Naive thymus-derived CD4-positive, alpha-beta T cell (primary cell): Measurements from ENCODE around the gene MORF4L2. TPM values are rescaled to one million over a fixed set of nuclear protein-coding genes. Genes with fewer than 3 reads are reported as not detected.

Experiments used
- ATAC-seq: fragments of 150-1000 bp; cut with Tn5 transposase; 2 replicates; pipeline ENCODE4 v1.10.0; 2021; ENCODE audit warnings: mild to moderate bottlenecking, moderate library complexity
- CTCF ChIA-PET: fragments of 350-600 bp; sonication (Branson Sonifier 250); formaldehyde crosslinking; loops from one replicate; lab custom pipeline; 2021; ENCODE audit warnings: antibody characterized with exemption; lab: Charles Lee
- POLR2A ChIA-PET: fragments of 350-600 bp; sonication (Branson Sonifier 250); formaldehyde crosslinking; loops from one replicate; lab custom pipeline; 2021; ENCODE audit warnings: antibody characterized with exemption, inconsistent platforms; lab: Charles Lee
- DNase-seq, 9 donors: peaks; one replicate each; pipeline versions ENCODE4 v3.0.0 to v3.0.0-alpha.2; 2020 to 2022; ENCODE audit warnings: mixed read lengths in 1 of 9
- H3K27ac ChIP-seq: one replicate; pipeline ENCODE4 v1.7.0; 2013; ENCODE audit warnings: mild to moderate bottlenecking, low read depth, low read length, moderate library complexity
- H3K27me3 ChIP-seq, 2 donors: one replicate each; pipeline ENCODE4 v1.7.0; 2013; ENCODE audit warnings: low read length in 2 of 2, mild to moderate bottlenecking in 2 of 2, moderate library complexity in 2 of 2; ENCODE audit not compliant: control insufficient read depth in 2 of 2, insufficient read depth in 2 of 2
- H3K36me3 ChIP-seq, 3 experiments: 1 replicate in 2 of 3; 2 replicates in 1 of 3; pipeline ENCODE4 v1.7.0; 2013; ENCODE audit warnings: low read length in 3 of 3, mild to moderate bottlenecking in 3 of 3, moderate library complexity in 1 of 3; ENCODE audit not compliant: insufficient read depth in 3 of 3, control insufficient read depth in 2 of 3
- H3K4me1 ChIP-seq, 2 donors: one replicate each; pipeline ENCODE4 v1.7.0; 2013; ENCODE audit warnings: low read length in 2 of 2, mild to moderate bottlenecking in 2 of 2, moderate library complexity in 1 of 2; ENCODE audit not compliant: control insufficient read depth in 2 of 2, insufficient read depth in 2 of 2
- H3K4me3 ChIP-seq: 2 replicates; pipeline ENCODE4 v1.7.0; 2013; ENCODE audit warnings: mild to moderate bottlenecking, low read length
- H3K9me3 ChIP-seq, 3 experiments: 1 replicate in 2 of 3; 2 replicates in 1 of 3; pipeline ENCODE4 v1.7.0; 2013; ENCODE audit warnings: low read length in 3 of 3; ENCODE audit not compliant: control insufficient read depth in 2 of 3
- H3K27ac Mint-ChIP-seq, 9 donors: one replicate each; pipeline ENCODE4 v1.8.0; 2020 to 2022; ENCODE audit warnings: mixed read lengths in 9 of 9, mild to moderate bottlenecking in 8 of 9, moderate library complexity in 5 of 9, inconsistent platforms in 2 of 9
- H3K27me3 Mint-ChIP-seq, 5 donors: one replicate each; pipeline ENCODE4 v1.8.0; 2021 to 2022; ENCODE audit warnings: mixed read lengths in 5 of 5, mild to moderate bottlenecking in 1 of 5
- H3K36me3 Mint-ChIP-seq, 5 donors: one replicate each; pipeline ENCODE4 v1.8.0; 2020 to 2022; ENCODE audit warnings: mixed read lengths in 5 of 5, mild to moderate bottlenecking in 3 of 5, inconsistent platforms in 1 of 5
- H3K4me1 Mint-ChIP-seq, 7 donors: one replicate each; pipeline ENCODE4 v1.8.0; 2020 to 2022; ENCODE audit warnings: mixed read lengths in 7 of 7, mild to moderate bottlenecking in 3 of 7, inconsistent platforms in 1 of 7
- H3K4me3 Mint-ChIP-seq, 10 donors: one replicate each; pipeline ENCODE4 v1.8.0; 2020 to 2022; ENCODE audit warnings: mild to moderate bottlenecking in 10 of 10, mixed read lengths in 10 of 10, moderate library complexity in 6 of 10, inconsistent platforms in 2 of 10
- H3K9me3 Mint-ChIP-seq, 11 donors: one replicate each; pipeline ENCODE4 v1.8.0; 2020 to 2022; ENCODE audit warnings: mixed read lengths in 11 of 11, mild to moderate bottlenecking in 4 of 11, inconsistent platforms in 1 of 11, moderate library complexity in 1 of 11
- intact Hi-C, 2 donors: fragments of 100-400 bp; cut with micrococcal nuclease; formaldehyde crosslinking; loops; one replicate each; pipeline ENCODE4 v1.15.1; 2023
- polyA plus RNA-seq, 2 donors: library from polyadenylated mRNA; unstranded; fragments of 300-500 nt; fragmentation: Illumina TruSeq; gene quantifications; one replicate each; pipeline ENCODE4 v1.2.3, GENCODE V29; 2021
- total RNA-seq, 6 experiments: library from RNA in 5 of 6; stranded (reverse) in 5 of 6; gene quantifications; 1 replicate in 5 of 6; 2 replicates in 1 of 6; pipeline ENCODE4 v1.2.3 and lab custom pipeline; 2021 to 2026

MORF4L2 gene
- total and polyA plus RNA-seq, 7 experiments from 2014 or later: 86.8 to 177 (median 106) TPM

DNA sequence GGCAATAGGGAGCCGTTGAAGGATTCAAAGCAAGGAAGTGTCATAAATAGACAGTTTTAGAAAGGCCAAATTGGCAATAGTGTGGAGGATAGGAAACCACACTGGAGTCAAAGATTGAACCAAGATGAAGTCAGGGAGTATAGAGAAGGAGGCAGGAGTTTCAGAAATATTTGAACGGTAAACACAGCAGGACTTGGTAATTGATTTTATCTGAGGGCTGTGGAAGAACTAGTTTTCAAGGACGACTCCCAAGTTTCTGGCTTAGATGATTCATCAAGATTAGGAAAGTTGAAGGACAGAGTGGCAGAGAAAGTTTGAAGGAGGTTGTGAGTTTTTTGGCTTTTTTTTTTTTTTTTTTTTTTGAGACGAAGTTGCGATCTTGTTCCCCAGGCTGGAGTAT is 12.7 kb upstream of the MORF4L2 start:
- peaks cover 0 to 17% (median 0%) of the 10 kb centered on the region in 5 donors for H3K36me3 Mint-ChIP-seq
- peaks cover 0 to 9% (median 4%) of the 10 kb centered on the region in 5 donors for H3K27me3 Mint-ChIP-seq
- no peak overlapping the region for H3K27ac ChIP-seq
- no peak overlapping the region for H3K4me3 ChIP-seq
- ATAC-seq: no peak
- H3K4me1 ChIP-seq: no peaks in the 10 kb centered on the region
- ChIA-PET POLR2A (no interaction called here), CTCF (no interaction called here)
- no peaks in the 10 kb centered on the region for H3K9me3 ChIP-seq
- DNase-seq: no peak
- H3K36me3 ChIP-seq: no peaks in the 10 kb centered on the region
- no peaks in the 10 kb centered on the region for H3K9me3 Mint-ChIP-seq
- H3K27me3 ChIP-seq: no peaks in the 10 kb centered on the region
- intact Hi-C loops: no loop called here
- H3K4me1 Mint-ChIP-seq: peaks cover 0 to 14% (median 4%) of the 10 kb centered on the region in 7 donors
- no peak overlapping the region for H3K27ac Mint-ChIP-seq
- H3K4me3 Mint-ChIP-seq: no peak overlapping the region

GRCh38 chrX:103697687-103698086 is 11.2 kb upstream of the MORF4L2 start:
- Histone ChIP-seq H3K27me3 (no peaks in the 10 kb centered on the region), H3K36me3 (no peaks in the 10 kb centered on the region), H3K4me3 (no peak overlapping the region), H3K9me3 (no peaks in the 10 kb centered on the region), H3K4me1 (no peaks in the 10 kb centered on the region), H3K27ac (no peak overlapping the region)
- Mint-ChIP-seq H3K4me1 (peaks cover 0 to 14% (median 4%) of the 10 kb centered on the region in 7 donors), H3K36me3 (peaks cover 0 to 17% (median 0%) of the 10 kb centered on the region in 5 donors), H3K27ac (no peak overlapping the region), H3K27me3 (peaks cover 0 to 8% (median 3%) of the 10 kb centered on the region in 5 donors), H3K4me3 (no peak overlapping the region), H3K9me3 (peaks cover 0 to 2% (median 0%) of the 10 kb centered on the region in 11 donors)
- DNase-seq (no peak), ATAC-seq (no peak)
- intact Hi-C loops: no loop called here
- ChIA-PET POLR2A (no interaction called here), CTCF (no interaction called here)

DNA sequence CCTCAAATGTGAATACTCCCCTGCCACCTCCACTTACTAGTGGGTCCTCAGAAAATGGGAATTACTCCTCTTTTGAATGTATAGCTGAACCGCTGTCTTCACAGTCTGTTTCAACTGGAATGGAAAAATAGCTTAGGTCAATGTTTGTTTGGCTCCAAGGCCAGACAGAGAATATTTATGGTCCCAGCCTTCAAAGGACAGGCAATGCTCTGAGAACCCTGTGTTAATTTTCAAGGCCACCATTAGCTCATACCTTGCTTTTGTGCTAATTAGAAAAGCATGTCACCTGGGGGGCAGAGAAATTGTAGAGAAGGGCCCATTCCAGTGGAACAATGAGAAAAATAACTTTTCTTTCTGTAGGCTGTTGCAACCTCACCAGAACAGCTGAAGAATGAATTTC is 4.6 kb upstream of the MORF4L2 start:
- DNase-seq (no peak), ATAC-seq (no peak)
- Mint-ChIP-seq H3K9me3 (peaks cover 0 to 2% (median 0%) of the 10 kb centered on the region in 11 donors), H3K4me3 (no peak overlapping the region), H3K27ac (no peak overlapping the region), H3K27me3 (no peaks in the 10 kb centered on the region), H3K36me3 (peaks cover 0 to 6% (median 0%) of the 10 kb centered on the region in 5 donors), H3K4me1 (peaks cover 0 to 20% (median 4%) of the 10 kb centered on the region in 7 donors)
- no peaks in the 10 kb centered on the region for H3K27me3 ChIP-seq
- intact Hi-C loops: no loop called here
- H3K27ac ChIP-seq: no peak overlapping the region
- H3K9me3 ChIP-seq: no peaks in the 10 kb centered on the region
- H3K4me3 ChIP-seq: no peak overlapping the region
- ChIA-PET CTCF (interaction anchor here (1.5 kb wide), 1 partner anchor 13 kb away, joined by 4 read pairs; no protein-coding TSS in a partner anchor), POLR2A (no interaction called here)
- no peaks in the 10 kb centered on the region for H3K36me3 ChIP-seq
- peaks cover 0 to 10% of the 10 kb centered on the region in 2 donors for H3K4me1 ChIP-seq

DNA sequence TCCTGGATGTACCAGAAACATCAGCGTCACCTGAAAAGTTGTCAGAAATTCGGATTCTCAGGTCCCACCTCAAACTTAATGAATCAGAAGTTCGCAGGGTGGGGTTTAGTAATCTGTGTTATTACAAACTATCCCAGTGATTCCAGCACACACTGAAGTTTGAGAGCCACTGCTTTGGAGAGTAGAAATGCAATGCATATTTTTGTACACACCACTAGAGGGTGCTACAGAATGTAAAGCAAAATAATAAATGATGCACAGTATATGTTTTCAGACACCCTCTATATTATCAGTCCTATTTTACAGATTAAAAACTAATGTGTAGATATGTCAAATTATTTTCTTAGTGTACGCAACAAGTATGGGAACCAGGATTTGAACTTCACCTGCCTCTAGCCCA is 2.4 kb upstream of the MORF4L2 start:
- DNase-seq: peak in 6 of 9 donors; percentile 6 to 42 (median 28)
- no peaks in the 10 kb centered on the region for H3K27me3 Mint-ChIP-seq
- ATAC-seq: no peak
- no peaks in the 10 kb centered on the region for H3K9me3 ChIP-seq
- ChIA-PET POLR2A (no interaction called here), CTCF (no interaction called here)
- H3K9me3 Mint-ChIP-seq: peaks cover 0 to 2% (median 0%) of the 10 kb centered on the region in 11 donors
- H3K27ac Mint-ChIP-seq: no peak overlapping the region
- H3K27ac ChIP-seq: no peak overlapping the region
- H3K27me3 ChIP-seq: no peaks in the 10 kb centered on the region
- H3K36me3 Mint-ChIP-seq: peaks cover 0 to 4% (median under 1%) of the 10 kb centered on the region in 5 donors
- H3K36me3 ChIP-seq: peaks cover 0 to 4% (median 4%) of the 10 kb centered on the region in 3 experiments
- H3K4me1 Mint-ChIP-seq: peaks cover 0 to 19% (median 7%) of the 10 kb centered on the region in 7 donors
- H3K4me3 ChIP-seq: no peak overlapping the region
- H3K4me1 ChIP-seq: peaks cover 4 to 13% of the 10 kb centered on the region in 2 donors
- intact Hi-C loops: loop anchor here (1.0 to 10.0 kb wide), 10 partner anchors 22 to 1757 kb away; partner anchors contain the start of genes ZMAT1 (in 2 of the 2), RAB9B (in 1 of the 2), TCEAL3 (in 1 of the 2) and TCEAL8 (in 1 of the 2)
- H3K4me3 Mint-ChIP-seq: peak overlapping the region in 2 of 10 donors; percentile 26 to 44

GRCh38 chrX:103687696-103688201 is 1.2 kb upstream of the MORF4L2 start:
- intact Hi-C loops: loop anchor here (1.0 to 10.0 kb wide), 15 partner anchors 23 to 1755 kb away; partner anchors contain the start of genes ZMAT1 (in 2 of the 2), BEX2 (in 1 of the 2), RAB9B (in 1 of the 2) and TCEAL1 (in 1 of the 2)
- H3K9me3 ChIP-seq: no peaks in the 10 kb centered on the region
- H3K36me3 ChIP-seq: peaks cover 0 to 8% (median 8%) of the 10 kb centered on the region in 3 experiments
- peaks cover 4 to 13% of the 10 kb centered on the region in 2 donors for H3K4me1 ChIP-seq
- peak overlapping the region; percentile 94 for H3K27ac ChIP-seq
- POLR2A ChIA-PET: interaction anchor here (0.8 to 1.0 kb wide), 2 partner anchors 147 to 469 kb away, joined by 3 read pairs; partner anchors contain the start of gene SLC25A53
- no peaks in the 10 kb centered on the region for H3K27me3 ChIP-seq
- ATAC-seq: no peak
- H3K4me3 Mint-ChIP-seq: no peak overlapping the region
- peak overlapping the region; percentile 83 for H3K4me3 ChIP-seq
- CTCF ChIA-PET: interaction anchor here (0.6 kb wide), 1 partner anchor 226 kb away, joined by 3 read pairs; no protein-coding TSS in a partner anchor
- peak; percentile 8 to 58 (median 47) for DNase-seq
- H3K27ac Mint-ChIP-seq: no peak overlapping the region
- H3K9me3 Mint-ChIP-seq: no peaks in the 10 kb centered on the region
- H3K36me3 Mint-ChIP-seq: peaks cover 0 to 9% (median 5%) of the 10 kb centered on the region in 5 donors
- H3K27me3 Mint-ChIP-seq: no peaks in the 10 kb centered on the region
- H3K4me1 Mint-ChIP-seq: peaks cover 0 to 18% (median 10%) of the 10 kb centered on the region in 7 donors

DNA sequence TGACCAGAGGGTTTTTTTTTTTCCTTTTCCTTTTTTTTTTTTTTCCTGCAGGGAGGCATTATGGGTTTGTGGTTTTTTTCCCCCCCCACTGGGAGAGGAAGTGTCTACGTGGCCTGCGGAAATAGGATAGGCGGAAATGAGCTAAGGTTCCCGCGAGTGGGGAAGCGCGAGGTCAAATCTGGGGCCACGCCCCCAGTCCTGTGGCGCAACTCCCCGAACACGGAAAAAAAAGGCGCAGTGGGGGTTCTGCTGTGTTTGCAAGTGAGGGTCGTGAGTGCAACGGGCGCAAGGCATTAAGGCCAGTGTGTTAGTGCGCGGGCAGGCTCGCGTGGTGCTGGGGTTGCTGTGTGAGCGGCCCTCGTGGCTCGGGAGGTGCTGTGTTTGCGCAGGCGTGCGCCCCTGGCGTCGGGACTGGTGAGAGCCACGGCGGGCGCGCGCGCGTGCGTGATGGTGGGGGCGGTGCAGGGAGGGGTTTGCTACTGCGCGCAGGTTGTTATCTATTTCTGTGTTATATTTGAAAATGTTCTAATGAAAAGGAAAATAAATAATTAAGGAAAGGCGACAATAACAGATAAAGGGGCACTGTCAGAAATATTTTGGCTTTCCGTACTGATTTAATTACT is 685 bp upstream of the MORF4L2 start:
- no peak overlapping the region for H3K27ac Mint-ChIP-seq
- ChIA-PET CTCF (no interaction called here), POLR2A (interaction anchor here (0.7 to 1.0 kb wide), 4 partner anchors 8 to 470 kb away, joined by 3 to 6 read pairs (median 3); partner anchors contain the start of gene SLC25A53)
- H3K27me3 ChIP-seq: no peaks in the 10 kb centered on the region
- DNase-seq: peak; percentile 81 to 93 (median 87)
- intact Hi-C loops: loop anchor here (1.0 to 10.0 kb wide), 13 partner anchors 58 to 1755 kb away; partner anchors contain the start of genes ZMAT1 (in 2 of the 2), BEX2 (in 1 of the 2), RAB9B (in 1 of the 2) and TCEAL1 (in 1 of the 2)
- peak overlapping the region; percentile 83 for H3K4me3 ChIP-seq
- peaks cover 4 to 13% of the 10 kb centered on the region in 2 donors for H3K4me1 ChIP-seq
- H3K4me1 Mint-ChIP-seq: peaks cover 0 to 19% (median 10%) of the 10 kb centered on the region in 7 donors
- H3K36me3 Mint-ChIP-seq: peaks cover 0 to 9% (median 5%) of the 10 kb centered on the region in 5 donors
- no peaks in the 10 kb centered on the region for H3K9me3 Mint-ChIP-seq
- H3K27ac ChIP-seq: peak overlapping the region; percentile 94
- no peaks in the 10 kb centered on the region for H3K9me3 ChIP-seq
- ATAC-seq: peak; percentile 76
- H3K4me3 Mint-ChIP-seq: no peak overlapping the region
- no peaks in the 10 kb centered on the region for H3K27me3 Mint-ChIP-seq
- H3K36me3 ChIP-seq: peaks cover 0 to 10% (median 8%) of the 10 kb centered on the region in 3 experiments
